Liver (tissue), 9 donors: Measurements from ENCODE around the gene TMIGD3. TPM values are rescaled to one million over a fixed set of nuclear protein-coding genes. Genes with fewer than 3 reads are reported as not detected.

Source experiments
- DNase-seq: peaks from one replicate; pipeline ENCODE4 v3.0.0-alpha.2; 2017; ENCODE audit warnings: low spot score
- H3K27ac ChIP-seq, 2 donors: one replicate each; pipeline ENCODE4 v1.7.0; 2013; ENCODE audit warnings: inconsistent platforms in 2 of 2, low read length in 2 of 2, control low read depth in 1 of 2, low read depth in 1 of 2, mild to moderate bottlenecking in 1 of 2
- H3K27me3 ChIP-seq, 4 donors: one replicate each; pipeline versions ENCODE4 v1.6.1 to v1.7.0; 2013; ENCODE audit warnings: low read length in 3 of 4, inconsistent platforms in 1 of 4, mild to moderate bottlenecking in 1 of 4, moderate library complexity in 1 of 4; ENCODE audit not compliant: control insufficient read depth in 4 of 4, insufficient read depth in 4 of 4
- H3K36me3 ChIP-seq, 4 donors: one replicate each; pipeline versions ENCODE4 v1.6.1 to v1.7.0; 2013; ENCODE audit warnings: low read length in 3 of 4, mild to moderate bottlenecking in 3 of 4, low read depth in 1 of 4, moderate library complexity in 1 of 4; ENCODE audit not compliant: control insufficient read depth in 4 of 4, insufficient read depth in 3 of 4
- H3K4me1 ChIP-seq, 4 donors: one replicate each; pipeline versions ENCODE4 v1.6.1 to v1.7.0; 2013; ENCODE audit warnings: low read length in 3 of 4, mild to moderate bottlenecking in 3 of 4, moderate library complexity in 1 of 4; ENCODE audit not compliant: control insufficient read depth in 4 of 4, insufficient read depth in 4 of 4
- H3K4me3 ChIP-seq, 3 donors: one replicate each; pipeline versions ENCODE4 v1.6.1 to v1.7.0; 2013; ENCODE audit warnings: low read length in 3 of 3, control low read depth in 1 of 3, low read depth in 1 of 3, mild to moderate bottlenecking in 1 of 3
- H3K9ac ChIP-seq, 2 donors: one replicate each; pipeline ENCODE4 v1.7.0; 2013; ENCODE audit warnings: low read length in 2 of 2, mild to moderate bottlenecking in 2 of 2, moderate library complexity in 2 of 2, control low read depth in 1 of 2, low read depth in 1 of 2
- H3K9me3 ChIP-seq, 4 donors: one replicate each; pipeline versions ENCODE4 v1.6.1 to v1.7.0; 2013; ENCODE audit warnings: low read length in 3 of 4; ENCODE audit not compliant: control insufficient read depth in 4 of 4
- ATF3 ChIP-seq: IDR thresholded peaks from 2 replicates; pipeline ENCODE4 v1.6.1; 2016; ENCODE audit warnings: antibody characterized with exemption
- EGR1 ChIP-seq, 2 donors: IDR thresholded peaks; 2 replicates each; pipeline ENCODE4 v1.6.1; 2016 to 2018; ENCODE audit warnings: antibody characterized with exemption in 2 of 2, low read depth in 2 of 2
- FOXA1 ChIP-seq: IDR thresholded peaks from 2 replicates; pipeline ENCODE4 v1.6.1; 2016; ENCODE audit warnings: antibody characterized with exemption
- FOXA2 ChIP-seq: IDR thresholded peaks from 2 replicates; pipeline ENCODE4 v1.6.1; 2016; ENCODE audit warnings: antibody characterized with exemption
- GABPA ChIP-seq, 2 donors: IDR thresholded peaks in 1 of 2; conservative IDR thresholded peaks in 1 of 2; 2 replicates each; pipeline ENCODE4 v1.6.1; 2016; ENCODE audit warnings: antibody characterized with exemption in 2 of 2, mild to moderate bottlenecking in 1 of 2, moderate library complexity in 1 of 2
- HNF4A ChIP-seq, 2 donors: conservative IDR thresholded peaks; 2 replicates each; pipeline ENCODE4 v1.6.1; 2016; ENCODE audit warnings: antibody characterized with exemption in 2 of 2, mild to moderate bottlenecking in 2 of 2
- HNF4G ChIP-seq: IDR thresholded peaks from 2 replicates; pipeline ENCODE4 v1.6.1; 2016; ENCODE audit warnings: antibody characterized with exemption
- JUND ChIP-seq, 2 donors: IDR thresholded peaks; 2 replicates each; pipeline ENCODE4 v1.6.1; 2016; ENCODE audit warnings: antibody characterized with exemption in 2 of 2
- NR2F2 ChIP-seq: IDR thresholded peaks from 2 replicates; pipeline ENCODE4 v1.6.1; 2016; ENCODE audit warnings: antibody characterized with exemption
- RAD21 ChIP-seq, 2 donors: IDR thresholded peaks; 2 replicates each; pipeline ENCODE4 v1.6.1; 2016; ENCODE audit warnings: antibody characterized with exemption in 2 of 2, mild to moderate bottlenecking in 2 of 2
- REST ChIP-seq: IDR thresholded peaks from 2 replicates; pipeline ENCODE4 v1.6.1; 2016; ENCODE audit warnings: antibody characterized with exemption, mild to moderate bottlenecking
- RXRA ChIP-seq, 2 donors: IDR thresholded peaks; 2 replicates each; pipeline ENCODE4 v1.6.1; 2017 to 2018; ENCODE audit warnings: antibody characterized with exemption in 2 of 2, mild to moderate bottlenecking in 1 of 2
- SP1 ChIP-seq: IDR thresholded peaks from 2 replicates; pipeline ENCODE4 v1.6.1; 2018; ENCODE audit warnings: antibody characterized with exemption, mild to moderate bottlenecking
- TAF1 ChIP-seq: conservative IDR thresholded peaks from 2 replicates; pipeline ENCODE4 v1.6.1; 2016; ENCODE audit warnings: antibody characterized with exemption, mild to moderate bottlenecking
- polyA plus RNA-seq, 2 donors: library from polyadenylated mRNA; stranded (reverse) in 1 of 2; unstranded in 1 of 2; fragments of 200-250 nt in 1 of 2; fragments of >200 nt in 1 of 2; fragmentation: Nextera tagmentation in 1 of 2; extraction: Ambion mirVana in 1 of 2; gene quantifications; one replicate each; pipeline versions ENCODE4 v1.2.1 to v1.2.3, GENCODE V29; 2013 to 2015
- total RNA-seq, 2 donors: library from RNA; depleted of rRNA; stranded (reverse); fragments of >200 nt; gene quantifications; one replicate each; pipeline ENCODE4 v1.2.3, GENCODE V29; 2014
- TF ChIP-seq, protein P1 (sequence below): IDR thresholded peaks from 2 replicates; pipeline ENCODE4 v1.6.1; 2016; ENCODE audit warnings: antibody characterized with exemption
- TF ChIP-seq, protein P2 (sequence below): fragments of 150-350 bp; IDR thresholded peaks from 2 replicates; pipeline ENCODE4 v1.5.1; 2017; ENCODE audit warnings: improper control_type of control experiment, low read depth, low read length; ENCODE audit not compliant: missing input control
- TF ChIP-seq, protein P3 (sequence below): IDR thresholded peaks from 2 replicates; pipeline ENCODE4 v1.6.1; 2016; ENCODE audit warnings: antibody characterized with exemption
- donor health status: healthy.
- donor health status: healthy.
- donor health status: healthy.
- donor health status: healthy.
- donor health status: healthy.

TMIGD3 gene
- total and polyA plus RNA-seq, 4 donors = 2.6 to 5.9 (median 4.6) TPM

DNA sequence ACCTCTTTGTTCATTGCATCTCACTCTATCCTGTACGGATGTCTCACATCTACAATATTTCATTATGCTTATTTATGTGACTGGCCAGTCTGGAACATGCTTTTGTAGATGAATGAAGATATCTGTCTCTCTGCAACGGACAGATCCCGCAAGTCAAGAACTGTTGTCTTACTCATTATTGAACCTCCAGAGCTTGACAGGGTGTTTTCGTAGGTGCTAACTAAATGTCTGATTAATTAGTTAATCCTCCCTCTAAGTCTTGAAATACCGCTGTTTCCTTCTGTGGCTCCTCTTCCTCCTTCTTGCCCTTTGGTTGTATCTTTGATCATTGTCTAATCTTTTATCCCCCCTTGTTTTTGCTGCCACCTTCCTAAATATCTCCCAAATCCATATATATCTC, 32.8 kb downstream of the TMIGD3 start (continued):
- TF ChIP-seq EGR1 (IDR thresholded peaks at IDR 0.05; ENCODE audit: low read depth in 2 of 2) (no peak), HNF4G (no peak), NR2F2 (no peak)
- TF ChIP-seq, protein P1, sequence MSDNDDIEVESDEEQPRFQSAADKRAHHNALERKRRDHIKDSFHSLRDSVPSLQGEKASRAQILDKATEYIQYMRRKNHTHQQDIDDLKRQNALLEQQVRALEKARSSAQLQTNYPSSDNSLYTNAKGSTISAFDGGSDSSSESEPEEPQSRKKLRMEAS = no peak

DNA sequence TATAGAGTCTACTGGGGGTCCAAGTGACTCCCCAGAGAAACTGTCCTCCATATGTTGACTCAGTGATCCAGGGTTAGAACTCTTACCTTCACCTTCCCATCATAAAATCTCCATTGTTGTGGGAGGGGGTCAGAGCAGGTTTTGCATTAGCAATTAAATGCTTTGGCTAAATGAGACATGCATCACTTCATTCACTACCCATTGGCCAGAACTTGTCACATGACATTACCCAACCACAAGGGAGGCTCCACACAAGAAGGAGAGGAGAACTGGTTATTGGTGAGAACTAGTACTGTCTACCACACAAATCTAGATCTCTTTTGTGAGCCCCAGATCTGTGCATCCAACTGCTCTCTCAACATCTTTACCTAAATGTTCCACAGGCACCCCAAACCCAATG, 33.9 kb downstream of the TMIGD3 start:
- Histone ChIP-seq H3K4me3 (no peak overlapping the region), H3K9me3 (no peaks in the 10 kb centered on the region), H3K9ac (no peak overlapping the region), H3K27me3 (no peaks in the 10 kb centered on the region), H3K4me1 (no peaks in the 10 kb centered on the region), H3K27ac (no peak overlapping the region), H3K36me3 (peaks cover 0 to 36% (median 22%) of the 10 kb centered on the region in 4 donors)
- DNase-seq = no peak
- no peak for TF ChIP-seq FOXA2
- no peak for TF ChIP-seq JUND (IDR thresholded peaks at IDR 0.05)
- no peak for TF ChIP-seq NR2F2
- no peak for TF ChIP-seq SP1
- TF ChIP-seq EGR1 (IDR thresholded peaks at IDR 0.05; ENCODE audit: low read depth in 2 of 2) = no peak
- TF ChIP-seq FOXA1 = no peak
- no peak for TF ChIP-seq REST
- no peak for TF ChIP-seq RAD21 (IDR thresholded peaks at IDR 0.05)
- TF ChIP-seq ATF3 = no peak
- TF ChIP-seq, protein P2, sequence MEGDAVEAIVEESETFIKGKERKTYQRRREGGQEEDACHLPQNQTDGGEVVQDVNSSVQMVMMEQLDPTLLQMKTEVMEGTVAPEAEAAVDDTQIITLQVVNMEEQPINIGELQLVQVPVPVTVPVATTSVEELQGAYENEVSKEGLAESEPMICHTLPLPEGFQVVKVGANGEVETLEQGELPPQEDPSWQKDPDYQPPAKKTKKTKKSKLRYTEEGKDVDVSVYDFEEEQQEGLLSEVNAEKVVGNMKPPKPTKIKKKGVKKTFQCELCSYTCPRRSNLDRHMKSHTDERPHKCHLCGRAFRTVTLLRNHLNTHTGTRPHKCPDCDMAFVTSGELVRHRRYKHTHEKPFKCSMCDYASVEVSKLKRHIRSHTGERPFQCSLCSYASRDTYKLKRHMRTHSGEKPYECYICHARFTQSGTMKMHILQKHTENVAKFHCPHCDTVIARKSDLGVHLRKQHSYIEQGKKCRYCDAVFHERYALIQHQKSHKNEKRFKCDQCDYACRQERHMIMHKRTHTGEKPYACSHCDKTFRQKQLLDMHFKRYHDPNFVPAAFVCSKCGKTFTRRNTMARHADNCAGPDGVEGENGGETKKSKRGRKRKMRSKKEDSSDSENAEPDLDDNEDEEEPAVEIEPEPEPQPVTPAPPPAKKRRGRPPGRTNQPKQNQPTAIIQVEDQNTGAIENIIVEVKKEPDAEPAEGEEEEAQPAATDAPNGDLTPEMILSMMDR = no peak

- Histone ChIP-seq H3K9me3 (no peaks in the 10 kb centered on the region), H3K4me1 (no peaks in the 10 kb centered on the region), H3K36me3 (peaks cover 0 to 38% (median 22%) of the 10 kb centered on the region in 4 donors), H3K27ac (no peak overlapping the region), H3K9ac (no peak overlapping the region), H3K27me3 (no peaks in the 10 kb centered on the region), H3K4me3 (no peak overlapping the region)
- DNase-seq = no peak
- TF ChIP-seq, protein P3, sequence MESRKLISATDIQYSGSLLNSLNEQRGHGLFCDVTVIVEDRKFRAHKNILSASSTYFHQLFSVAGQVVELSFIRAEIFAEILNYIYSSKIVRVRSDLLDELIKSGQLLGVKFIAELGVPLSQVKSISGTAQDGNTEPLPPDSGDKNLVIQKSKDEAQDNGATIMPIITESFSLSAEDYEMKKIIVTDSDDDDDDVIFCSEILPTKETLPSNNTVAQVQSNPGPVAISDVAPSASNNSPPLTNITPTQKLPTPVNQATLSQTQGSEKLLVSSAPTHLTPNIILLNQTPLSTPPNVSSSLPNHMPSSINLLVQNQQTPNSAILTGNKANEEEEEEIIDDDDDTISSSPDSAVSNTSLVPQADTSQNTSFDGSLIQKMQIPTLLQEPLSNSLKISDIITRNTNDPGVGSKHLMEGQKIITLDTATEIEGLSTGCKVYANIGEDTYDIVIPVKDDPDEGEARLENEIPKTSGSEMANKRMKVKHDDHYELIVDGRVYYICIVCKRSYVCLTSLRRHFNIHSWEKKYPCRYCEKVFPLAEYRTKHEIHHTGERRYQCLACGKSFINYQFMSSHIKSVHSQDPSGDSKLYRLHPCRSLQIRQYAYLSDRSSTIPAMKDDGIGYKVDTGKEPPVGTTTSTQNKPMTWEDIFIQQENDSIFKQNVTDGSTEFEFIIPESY = no peak
- no peak for TF ChIP-seq RXRA (IDR thresholded peaks at IDR 0.05)
- TF ChIP-seq, protein P2 = no peak
- no peak for TF ChIP-seq REST
- TF ChIP-seq GABPA (IDR thresholded peaks at IDR 0.05 in 1 of 2, conservative IDR thresholded peaks at IDR 0.05 in 1 of 2) = no peak
- TF ChIP-seq JUND (IDR thresholded peaks at IDR 0.05) = no peak
- TF ChIP-seq SP1 = no peak
- no peak for TF ChIP-seq HNF4A (conservative IDR thresholded peaks at IDR 0.05)
- no peak for TF ChIP-seq NR2F2
- TF ChIP-seq FOXA2 = no peak
- no peak for TF ChIP-seq TAF1
- no peak for TF ChIP-seq HNF4G
- TF ChIP-seq FOXA1 = no peak
Observed at GRCh38 chr1:111468717-111469100, 34.7 kb downstream of the TMIGD3 start.
